ENCODE measurements around the gene STX4. TPM values are rescaled to one million over a fixed set of nuclear protein-coding genes. Genes with fewer than 3 reads are reported as not detected.
"Not testable (repeated sequence)": the region's sequence is repeated elsewhere in the genome, so short reads cannot be mapped to it uniquely, and the experiment has no call there.

Gene STX4
- total RNA-seq, 1 donor from 2014 or later: 48.0 TPM

GRCh38 chr16:31016018-31016417 lies 17.3 kb upstream of the STX4 start:
- TF ChIP-seq CTCF (IDR thresholded peaks at IDR 0.05): peak; percentile 11
- H3K36me3 Mint-ChIP-seq (ENCODE audit: low read depth): no peaks in the 10 kb centered on the region
- DNase-seq (ENCODE audit: low spot score): no peak
- no peak overlapping the region for H3K27ac Mint-ChIP-seq (ENCODE audit: unreplicated experiment)
- H3K27me3 Mint-ChIP-seq (ENCODE audit: low read depth): peaks cover 12% of the 10 kb centered on the region
- no peak overlapping the region for H3K4me3 Mint-ChIP-seq (ENCODE audit: unreplicated experiment)
- peaks cover 8% of the 10 kb centered on the region for H3K4me1 Mint-ChIP-seq (ENCODE audit: low read depth)
- H3K9me3 Mint-ChIP-seq (ENCODE audit: low read depth): no peaks in the 10 kb centered on the region

GRCh38 chr16:31017756-31018155 lies 15.6 kb upstream of the STX4 start:
- H3K27ac Mint-ChIP-seq (ENCODE audit: unreplicated experiment); H3K9me3 Mint-ChIP-seq (ENCODE audit: low read depth); H3K4me1 Mint-ChIP-seq (ENCODE audit: low read depth); H3K36me3 Mint-ChIP-seq (ENCODE audit: low read depth); H3K27me3 Mint-ChIP-seq (ENCODE audit: low read depth); DNase-seq (ENCODE audit: low spot score); H3K4me3 Mint-ChIP-seq (ENCODE audit: unreplicated experiment): not testable (repeated sequence)

DNA sequence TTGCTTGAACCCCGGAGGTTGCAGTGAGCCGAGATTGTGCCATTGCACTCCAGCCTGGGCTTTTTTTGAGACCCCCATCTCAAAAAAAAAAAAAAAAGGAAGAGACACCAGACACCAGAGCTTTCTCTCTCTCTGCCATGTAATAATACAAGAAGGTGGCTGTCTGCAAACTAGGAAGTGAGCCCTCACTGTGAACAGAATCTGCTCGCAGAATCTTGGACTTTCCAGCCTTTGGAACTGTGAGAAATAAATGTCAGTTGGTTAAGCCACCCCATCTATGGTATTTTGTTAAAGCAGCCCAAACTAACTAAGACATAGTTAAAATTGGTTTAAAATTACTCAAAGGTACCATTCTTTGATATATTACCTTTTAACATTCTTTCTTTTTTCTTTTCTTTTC lies 12.8 kb upstream of the STX4 start:
- H3K36me3 Mint-ChIP-seq (ENCODE audit: low read depth): no peaks in the 10 kb centered on the region
- no peak overlapping the region for H3K27ac Mint-ChIP-seq (ENCODE audit: unreplicated experiment)
- H3K4me1 Mint-ChIP-seq (ENCODE audit: low read depth): no peaks in the 10 kb centered on the region
- H3K4me3 Mint-ChIP-seq (ENCODE audit: unreplicated experiment): no peak overlapping the region
- H3K27me3 Mint-ChIP-seq (ENCODE audit: low read depth): no peaks in the 10 kb centered on the region
- no peaks in the 10 kb centered on the region for H3K9me3 Mint-ChIP-seq (ENCODE audit: low read depth)
- DNase-seq (ENCODE audit: low spot score): no peak
- no peak for TF ChIP-seq CTCF (IDR thresholded peaks at IDR 0.05)

- Mint-ChIP-seq H3K27ac (ENCODE audit: unreplicated experiment) (no peak overlapping the region), H3K36me3 (ENCODE audit: low read depth) (no peaks in the 10 kb centered on the region), H3K4me1 (ENCODE audit: low read depth) (no peaks in the 10 kb centered on the region), H3K4me3 (ENCODE audit: unreplicated experiment) (no peak overlapping the region), H3K27me3 (ENCODE audit: low read depth) (no peaks in the 10 kb centered on the region), H3K9me3 (ENCODE audit: low read depth) (no peaks in the 10 kb centered on the region)
- no peak for DNase-seq (ENCODE audit: low spot score)
- TF ChIP-seq CTCF (IDR thresholded peaks at IDR 0.05): no peak
Observed at GRCh38 chr16:31022544-31023251, 10.7 kb upstream of the STX4 start.

GRCh38 chr16:31023252-31023602 lies 10.1 kb upstream of the STX4 start:
- Mint-ChIP-seq H3K27me3 (ENCODE audit: low read depth) (no peaks in the 10 kb centered on the region), H3K36me3 (ENCODE audit: low read depth) (no peaks in the 10 kb centered on the region), H3K27ac (ENCODE audit: unreplicated experiment) (no peak overlapping the region), H3K9me3 (ENCODE audit: low read depth) (no peaks in the 10 kb centered on the region), H3K4me1 (ENCODE audit: low read depth) (no peaks in the 10 kb centered on the region), H3K4me3 (ENCODE audit: unreplicated experiment) (no peak overlapping the region)
- TF ChIP-seq CTCF (IDR thresholded peaks at IDR 0.05): no peak
- no peak for DNase-seq (ENCODE audit: low spot score)

GRCh38 chr16:31023627-31024226 lies 9.6 kb upstream of the STX4 start:
- no peak for DNase-seq (ENCODE audit: low spot score)
- Mint-ChIP-seq H3K4me3 (ENCODE audit: unreplicated experiment) (no peak overlapping the region), H3K36me3 (ENCODE audit: low read depth) (no peaks in the 10 kb centered on the region), H3K9me3 (ENCODE audit: low read depth) (no peaks in the 10 kb centered on the region), H3K27ac (ENCODE audit: unreplicated experiment) (no peak overlapping the region), H3K27me3 (ENCODE audit: low read depth) (no peaks in the 10 kb centered on the region), H3K4me1 (ENCODE audit: low read depth) (no peaks in the 10 kb centered on the region)
- TF ChIP-seq CTCF (IDR thresholded peaks at IDR 0.05): no peak
